SU-DHL-6 (cell line): ENCODE data around the gene BRD3OS.

Experiments used
- H2AFZ ChIP-seq: fragments of 200-600 bp; sonication (generic); 2 replicates; pipeline ENCODE4 v1.6.1; 2014; ENCODE audit warnings: low read depth, mild to moderate bottlenecking, moderate library complexity, mixed read lengths, antibody characterized with exemption, low read length; ENCODE audit not compliant: severe bottlenecking
- H3F3A ChIP-seq: fragments of 200-600 bp; shearing (Covaris generic); 2 replicates; pipeline ENCODE4 v1.6.0; 2016; ENCODE audit warnings: antibody characterized with exemption, mild to moderate bottlenecking; ENCODE audit not compliant: insufficient read depth
- H3K27ac ChIP-seq: fragments of 200-600 bp; sonication (generic); 2 replicates; pipeline ENCODE4 v1.5.1; 2016; ENCODE audit warnings: low read depth, mild to moderate bottlenecking, low read length, moderate library complexity, mixed read lengths
- H3K27me3 ChIP-seq: fragments of 200-600 bp; sonication (generic), shearing (Covaris generic); 2 replicates; pipeline ENCODE4 v1.6.0; 2014; ENCODE audit warnings: mild to moderate bottlenecking, low read length
- H3K36me3 ChIP-seq: fragments of 200-600 bp; sonication (generic); 2 replicates; pipeline ENCODE4 v1.6.1; 2014; ENCODE audit warnings: mild to moderate bottlenecking, low read length, mixed read lengths
- H3K4me2 ChIP-seq: fragments of 300-600, 200-600 bp; shearing (Covaris generic), sonication (generic); 2 replicates; pipeline ENCODE4 v1.6.0; 2014; ENCODE audit warnings: low read length, low read depth, mild to moderate bottlenecking; ENCODE audit not compliant: poor library complexity, severe bottlenecking
- H3K4me3 ChIP-seq: fragments of 200-600 bp; sonication (generic); 2 replicates; pipeline ENCODE4 v1.5.1; 2014; ENCODE audit warnings: antibody characterized with exemption, low read length, mild to moderate bottlenecking, mixed read lengths; ENCODE audit not compliant: insufficient read depth, poor library complexity, severe bottlenecking
- H3K79me2 ChIP-seq: fragments of 200-600 bp; sonication (generic); 2 replicates; pipeline ENCODE4 v1.6.1; 2014; ENCODE audit warnings: mild to moderate bottlenecking, low read length, moderate library complexity; ENCODE audit not compliant: insufficient read depth
- H3K9ac ChIP-seq: fragments of 200-600 bp; sonication (generic); 2 replicates; pipeline ENCODE4 v1.7.0; 2014; ENCODE audit warnings: mild to moderate bottlenecking, low read length
- H3K9me2 ChIP-seq: fragments of 200-600 bp; sonication (generic); replicated peaks from 2 replicates; pipeline ENCODE4 v1.6.1; 2014; ENCODE audit warnings: low read length; ENCODE audit not compliant: insufficient read depth
- H3K9me3 ChIP-seq: fragments of 200-600 bp; sonication (generic); 2 replicates; pipeline ENCODE4 v1.6.1; 2014; ENCODE audit warnings: low read length, mixed read lengths; ENCODE audit not compliant: insufficient read depth
- H4K20me1 ChIP-seq: fragments of 200-600 bp; sonication (generic); 2 replicates; pipeline ENCODE4 v1.6.1; 2014; ENCODE audit warnings: low read depth, mild to moderate bottlenecking, antibody characterized with exemption, low read length, moderate library complexity, mixed read lengths
- CTCF ChIP-seq: fragments of 200-600 bp; sonication (generic); IDR thresholded peaks from one replicate; pipeline ENCODE4 v1.5.1; 2017; ENCODE audit warnings: antibody characterized with exemption, mild to moderate bottlenecking, low read length, moderate library complexity; ENCODE audit not compliant: insufficient read depth, poor library complexity, severe bottlenecking
- EZH2phosphoT487 ChIP-seq: fragments of 200-600 bp; sonication (generic), shearing (Covaris generic); conservative IDR thresholded peaks from 2 replicates; pipeline ENCODE4 v1.6.1; 2018; ENCODE audit warnings: mild to moderate bottlenecking, antibody characterized with exemption, low read length, moderate library complexity, mixed read lengths

Gene BRD3OS

GRCh38 chr9:134034215-134035040 is 9.1 kb downstream of the BRD3OS start:
- TF ChIP-seq CTCF (no peak), EZH2phosphoT487 (no peak)
- no peaks in the 10 kb centered on the region for H4K20me1 ChIP-seq
- no peaks in the 10 kb centered on the region for H3K9me3 ChIP-seq
- no peaks in the 10 kb centered on the region for H3F3A ChIP-seq
- no peak overlapping the region for H2AFZ ChIP-seq
- H3K27ac ChIP-seq: no peak overlapping the region
- H3K79me2 ChIP-seq: no peaks in the 10 kb centered on the region
- H3K36me3 ChIP-seq: no peaks in the 10 kb centered on the region
- H3K9ac ChIP-seq: no peak overlapping the region
- H3K4me2 ChIP-seq: no peak overlapping the region
- no peaks in the 10 kb centered on the region for H3K9me2 ChIP-seq
- no peaks in the 10 kb centered on the region for H3K27me3 ChIP-seq
- no peak overlapping the region for H3K4me3 ChIP-seq

GRCh38 chr9:134035041-134036039 is 10.1 kb downstream of the BRD3OS start:
- Histone ChIP-seq H3K27me3 (no peaks in the 10 kb centered on the region), H2AFZ (no peak overlapping the region), H3K79me2 (no peaks in the 10 kb centered on the region), H3K36me3 (no peaks in the 10 kb centered on the region), H3K4me3 (no peak overlapping the region), H3K27ac (no peak overlapping the region), H3K9me2 (no peaks in the 10 kb centered on the region), H3K9me3 (no peaks in the 10 kb centered on the region), H3K4me2 (no peak overlapping the region), H3F3A (no peaks in the 10 kb centered on the region), H4K20me1 (no peaks in the 10 kb centered on the region), H3K9ac (no peak overlapping the region)
- no peak for TF ChIP-seq EZH2phosphoT487
- TF ChIP-seq CTCF: no peak

GRCh38 chr9:134036130-134036529 is 10.8 kb downstream of the BRD3OS start:
- Histone ChIP-seq H3K9me2 (no peaks in the 10 kb centered on the region), H4K20me1 (no peaks in the 10 kb centered on the region), H3F3A (no peaks in the 10 kb centered on the region), H3K9me3 (no peaks in the 10 kb centered on the region), H3K9ac (no peak overlapping the region), H3K27ac (no peak overlapping the region), H3K36me3 (no peaks in the 10 kb centered on the region), H3K4me2 (no peak overlapping the region), H3K79me2 (no peaks in the 10 kb centered on the region), H3K4me3 (no peak overlapping the region), H3K27me3 (no peaks in the 10 kb centered on the region), H2AFZ (no peak overlapping the region)
- TF ChIP-seq CTCF (no peak), EZH2phosphoT487 (no peak)
